ENCODE results near the gene LRRC31.

GRCh38 chr3:169861871-169862270 is 7.9 kb downstream of the LRRC31 start:
- TF ChIP-seq REST (IDR thresholded peaks at IDR 0.05; ENCODE audit: low read depth) (no peak), EP300 (IDR thresholded peaks at IDR 0.05; ENCODE audit: borderline replicate concordance) (no peak)

Measured in Ishikawa (cell line).